ENCODE results near the gene TIMM17A.
"Not testable (repeated sequence)": the region's sequence is repeated elsewhere in the genome, so short reads cannot be mapped to it uniquely, and the experiment has no call there.

The TIMM17A gene

DNA sequence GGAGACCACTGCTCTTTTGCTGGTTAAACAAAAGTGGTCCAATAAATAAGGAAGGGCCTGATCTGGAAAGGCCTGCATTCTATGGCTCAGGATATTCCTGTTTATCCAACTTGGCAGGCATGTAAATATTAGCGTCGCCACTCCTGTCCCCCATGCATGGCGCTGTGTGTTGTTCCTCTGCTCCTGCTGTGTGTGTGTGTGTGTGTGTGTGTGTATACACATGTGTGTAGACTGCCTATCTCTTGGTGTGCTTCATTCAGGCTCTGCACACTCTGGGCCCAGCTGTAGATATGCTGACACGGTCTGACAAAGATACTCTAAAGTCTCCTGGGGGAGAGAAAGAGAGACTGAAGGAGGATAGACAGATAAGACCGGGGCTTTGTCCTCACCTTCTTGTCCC is 15.7 kb upstream of the TIMM17A start:
- TF ChIP-seq, protein P1, sequence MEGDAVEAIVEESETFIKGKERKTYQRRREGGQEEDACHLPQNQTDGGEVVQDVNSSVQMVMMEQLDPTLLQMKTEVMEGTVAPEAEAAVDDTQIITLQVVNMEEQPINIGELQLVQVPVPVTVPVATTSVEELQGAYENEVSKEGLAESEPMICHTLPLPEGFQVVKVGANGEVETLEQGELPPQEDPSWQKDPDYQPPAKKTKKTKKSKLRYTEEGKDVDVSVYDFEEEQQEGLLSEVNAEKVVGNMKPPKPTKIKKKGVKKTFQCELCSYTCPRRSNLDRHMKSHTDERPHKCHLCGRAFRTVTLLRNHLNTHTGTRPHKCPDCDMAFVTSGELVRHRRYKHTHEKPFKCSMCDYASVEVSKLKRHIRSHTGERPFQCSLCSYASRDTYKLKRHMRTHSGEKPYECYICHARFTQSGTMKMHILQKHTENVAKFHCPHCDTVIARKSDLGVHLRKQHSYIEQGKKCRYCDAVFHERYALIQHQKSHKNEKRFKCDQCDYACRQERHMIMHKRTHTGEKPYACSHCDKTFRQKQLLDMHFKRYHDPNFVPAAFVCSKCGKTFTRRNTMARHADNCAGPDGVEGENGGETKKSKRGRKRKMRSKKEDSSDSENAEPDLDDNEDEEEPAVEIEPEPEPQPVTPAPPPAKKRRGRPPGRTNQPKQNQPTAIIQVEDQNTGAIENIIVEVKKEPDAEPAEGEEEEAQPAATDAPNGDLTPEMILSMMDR (IDR thresholded peaks at IDR 0.05; ENCODE audit: low read depth, low read length, missing control alignments) = no peak
- no peak for DNase-seq (ENCODE audit: low read depth)
- H3K4me3 ChIP-seq (ENCODE audit: low read depth, low read length) = no peak overlapping the region

DNA sequence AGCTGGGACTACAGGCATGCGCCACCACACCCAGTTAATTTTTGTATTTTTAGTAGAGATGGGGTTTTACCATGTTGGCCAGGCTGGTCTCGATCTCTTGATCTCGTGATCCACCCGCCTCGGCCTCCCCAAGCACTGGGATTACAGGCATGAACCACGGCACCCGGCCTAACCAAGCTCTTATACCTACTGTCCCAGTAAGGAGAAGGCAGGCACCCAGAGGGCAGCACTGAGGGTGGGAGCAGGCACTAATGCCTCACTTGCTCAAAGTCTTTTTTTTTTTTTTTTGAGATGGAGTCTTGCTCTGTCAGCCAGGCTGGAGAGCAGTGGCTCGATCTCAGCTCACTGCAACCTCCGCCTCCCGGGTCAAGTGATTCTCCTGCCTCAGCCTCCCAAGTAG is 15.0 kb upstream of the TIMM17A start:
- DNase-seq (ENCODE audit: low read depth); H3K4me3 ChIP-seq (ENCODE audit: low read depth, low read length): not testable (repeated sequence)

DNA sequence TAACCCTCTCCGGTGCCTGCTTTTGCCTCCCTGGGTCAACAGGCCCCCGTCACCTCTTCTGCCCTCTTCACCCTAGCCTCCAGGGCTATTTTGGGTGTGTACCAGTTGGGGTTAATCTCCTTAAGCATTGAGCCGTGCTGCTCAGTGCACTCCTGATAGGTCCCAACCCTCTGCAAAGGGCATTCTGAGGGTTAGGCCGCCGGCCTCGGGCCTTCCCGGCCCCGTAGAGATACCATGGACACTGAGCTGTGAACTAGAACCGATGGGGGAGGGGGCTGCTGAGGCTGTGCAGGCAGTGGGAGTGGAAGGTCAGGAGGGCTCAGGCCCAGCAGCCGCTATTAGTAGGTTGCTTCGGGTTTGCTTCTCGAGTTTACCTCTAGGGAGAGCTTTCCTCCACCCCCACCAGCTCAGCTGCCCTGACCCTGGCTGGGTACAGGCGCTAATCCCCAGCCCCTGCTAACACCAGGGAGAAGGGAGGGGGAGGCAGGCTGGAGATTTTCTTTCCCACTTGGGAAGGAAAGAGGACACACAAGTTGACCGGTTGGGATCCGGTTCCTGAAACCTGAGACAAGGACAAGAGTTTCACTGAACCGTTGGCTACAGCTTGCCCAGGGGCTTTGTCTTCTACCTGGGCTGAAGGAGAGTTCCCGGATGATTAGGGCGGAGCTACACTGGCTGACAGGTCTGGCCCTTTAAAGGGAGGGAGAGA is 13.7 kb upstream of the TIMM17A start:
- no peak overlapping the region for H3K4me3 ChIP-seq (ENCODE audit: low read depth, low read length)
- TF ChIP-seq, protein P1 (IDR thresholded peaks at IDR 0.05; ENCODE audit: low read depth, low read length, missing control alignments) = no peak
- no peak for DNase-seq (ENCODE audit: low read depth)

DNA sequence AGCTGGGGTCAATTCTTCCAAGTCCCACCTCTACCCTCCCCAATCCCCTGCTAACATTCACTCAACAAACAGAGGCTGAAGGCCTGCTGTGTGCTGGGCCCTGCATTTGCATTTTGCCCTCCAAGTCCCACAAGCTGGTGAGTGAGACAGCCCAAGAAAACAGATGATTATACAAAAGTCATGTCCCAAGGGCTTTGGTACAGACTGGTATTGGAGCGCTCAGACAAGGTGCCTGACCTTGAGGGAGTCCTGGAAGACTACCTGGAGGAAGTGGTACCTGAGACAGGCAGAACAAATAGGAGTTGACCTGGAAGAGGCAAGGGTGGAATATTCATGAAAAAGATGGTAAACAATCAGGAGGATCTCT is 13.2 kb upstream of the TIMM17A start:
- DNase-seq (ENCODE audit: low read depth) = no peak
- no peak overlapping the region for H3K4me3 ChIP-seq (ENCODE audit: low read depth, low read length)
- TF ChIP-seq, protein P1 (IDR thresholded peaks at IDR 0.05; ENCODE audit: low read depth, low read length, missing control alignments) = no peak

DNA sequence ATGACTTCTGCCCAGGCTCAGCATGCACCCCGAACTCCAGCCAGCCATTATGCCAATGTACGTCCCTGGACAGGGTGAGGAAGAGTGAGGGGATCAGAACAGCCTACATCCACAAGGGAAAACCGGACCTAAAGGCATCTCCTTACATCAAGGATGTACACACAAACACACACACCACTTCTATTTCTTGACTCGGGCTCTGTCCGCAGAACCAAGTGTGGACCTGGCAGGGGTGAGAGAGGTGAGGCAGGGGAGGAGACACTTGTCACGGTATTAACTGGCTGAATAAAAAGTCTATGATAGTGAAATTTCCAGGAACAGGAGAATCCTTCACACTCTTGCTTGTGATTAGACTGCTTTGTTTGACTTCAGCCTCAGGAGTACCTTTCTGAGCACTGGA is 11.3 kb upstream of the TIMM17A start:
- no peak overlapping the region for H3K4me3 ChIP-seq (ENCODE audit: low read depth, low read length)
- TF ChIP-seq, protein P1 (IDR thresholded peaks at IDR 0.05; ENCODE audit: low read depth, low read length, missing control alignments) = no peak
- DNase-seq (ENCODE audit: low read depth) = no peak

DNA sequence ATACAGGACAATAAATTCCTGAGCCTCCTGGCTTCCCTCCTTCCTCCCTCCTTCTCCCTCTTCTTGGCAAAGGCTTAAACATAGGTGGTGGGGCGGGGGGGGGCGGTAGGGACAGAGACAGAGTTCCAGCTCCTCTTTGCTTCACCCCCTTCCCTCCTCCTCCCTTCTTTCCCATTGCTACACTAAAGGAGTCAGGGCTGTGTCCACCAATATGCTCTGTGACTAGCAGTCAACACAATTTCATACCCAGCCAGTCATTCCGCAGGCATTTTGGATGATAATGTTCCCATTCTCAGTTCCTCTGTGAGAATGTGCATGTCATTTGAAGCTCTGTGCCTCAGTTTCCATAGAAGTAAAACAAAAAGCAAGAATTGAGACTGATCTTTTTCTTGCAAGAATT is 10.7 kb upstream of the TIMM17A start:
- TF ChIP-seq, protein P1 (IDR thresholded peaks at IDR 0.05; ENCODE audit: low read depth, low read length, missing control alignments) = no peak
- no peak overlapping the region for H3K4me3 ChIP-seq (ENCODE audit: low read depth, low read length)
- no peak for DNase-seq (ENCODE audit: low read depth)

DNA sequence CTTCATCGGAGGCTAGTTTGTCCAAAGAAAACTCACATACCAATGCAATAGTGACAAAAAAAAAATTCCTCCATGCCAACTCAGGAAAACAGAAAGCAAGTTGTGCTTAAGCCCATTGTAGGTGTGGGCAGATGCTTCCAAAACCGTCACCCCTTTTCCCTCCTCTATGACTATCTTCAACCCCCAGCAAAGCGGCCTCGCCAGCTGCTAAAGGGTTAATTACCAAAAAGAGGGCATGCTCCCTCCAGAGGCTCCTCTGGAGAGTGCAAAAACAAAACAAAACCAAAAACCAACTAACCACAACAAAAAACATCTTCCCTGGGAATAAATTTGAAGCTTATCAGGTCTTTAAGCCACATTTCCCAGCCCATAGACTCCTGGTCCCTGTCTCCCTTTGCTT is 10.1 kb upstream of the TIMM17A start:
- TF ChIP-seq, protein P1 (IDR thresholded peaks at IDR 0.05; ENCODE audit: low read depth, low read length, missing control alignments) = peak; percentile 29
- no peak overlapping the region for H3K4me3 ChIP-seq (ENCODE audit: low read depth, low read length)
- DNase-seq (ENCODE audit: low read depth) = no peak
